K562 (cell line): ENCODE measurements around the gene HMGN1. TPM values are rescaled to one million over a fixed set of nuclear protein-coding genes. Genes with fewer than 3 reads are reported as not detected.

ENCODE experiments used
- HDAC8 ChIP-seq: fragments of 450-650 bp; IDR thresholded peaks from 2 replicates; pipeline ENCODE4 v1.6.1; 2016; ENCODE audit warnings: mild to moderate bottlenecking, missing genetic modification characterization, moderate library complexity, missing compliant biosample characterization
- HMG20A ChIP-seq: fragments of 450-650 bp; formaldehyde crosslinking; conservative IDR thresholded peaks from 2 replicates; pipeline ENCODE4 v1.4.0; 2020; ENCODE audit warnings: mild to moderate bottlenecking, mixed read lengths
- KLF1 ChIP-seq: fragments of 450-650 bp; IDR thresholded peaks from 2 replicates; pipeline ENCODE4 v1.6.1; 2016; ENCODE audit warnings: missing genetic modification characterization, missing compliant biosample characterization
- MEIS2 ChIP-seq: fragments of 450-650 bp; IDR thresholded peaks from 2 replicates; pipeline ENCODE4 v1.6.1; 2014; ENCODE audit warnings: mild to moderate bottlenecking; ENCODE audit not compliant: partially characterized antibody
- MLX ChIP-seq, 2 experiments: fragments of 450-650 bp in 1 of 2; sonication (generic) in 1 of 2; formaldehyde crosslinking; conservative IDR thresholded peaks; 2 replicates each; pipeline versions ENCODE4 v1.4.0 to v1.8.1; 2020 to 2022; ENCODE audit warnings: mild to moderate bottlenecking in 1 of 2, missing genetic modification reagents in 1 of 2
- PBX2 ChIP-seq, 2 experiments: IDR thresholded peaks in 1 of 2; conservative IDR thresholded peaks in 1 of 2; 2 replicates each; pipeline ENCODE4 v1.6.1; 2016; ENCODE audit warnings: low read depth in 2 of 2, mild to moderate bottlenecking in 1 of 2, missing compliant biosample characterization in 1 of 2, missing genetic modification characterization in 1 of 2, moderate library complexity in 1 of 2
- POLR2H ChIP-seq: IDR thresholded peaks from 2 replicates; pipeline ENCODE4 v1.6.1; 2016; ENCODE audit warnings: missing genetic modification characterization, low read depth, mild to moderate bottlenecking, control low read depth, missing compliant biosample characterization, moderate library complexity
- RAD21 ChIP-seq, 2 experiments: fragments of 250-450 bp in 1 of 2; fragments of 450-650 bp in 1 of 2; sonication (Bioruptor Pico) in 1 of 2; formaldehyde crosslinking in 1 of 2; IDR thresholded peaks in 1 of 2; conservative IDR thresholded peaks in 1 of 2; 2 replicates each; pipeline versions ENCODE4 v1.4.0 to v1.8.0; 2020 to 2022; ENCODE audit warnings: mild to moderate bottlenecking in 2 of 2, moderate library complexity in 1 of 2
- RBFOX2 ChIP-seq: fragments of 200-400 bp; formaldehyde crosslinking; IDR thresholded peaks from 2 replicates; pipeline ENCODE4 v1.6.1; 2017; ENCODE audit warnings: low read depth, mild to moderate bottlenecking, low read length, moderate library complexity
- RBM15 ChIP-seq: fragments of 200-400 bp; formaldehyde crosslinking; IDR thresholded peaks from 2 replicates; pipeline ENCODE4 v1.6.1; 2018; ENCODE audit warnings: mild to moderate bottlenecking, low read length, moderate library complexity; ENCODE audit not compliant: insufficient read depth
- RNF2 ChIP-seq: sonication (generic); IDR thresholded peaks from 2 replicates; pipeline ENCODE4 v1.6.1; 2016
- SUPT5H ChIP-seq: fragments of 450-650 bp; IDR thresholded peaks from 2 replicates; pipeline ENCODE4 v1.6.1; 2016
- TBP ChIP-seq: optimal IDR thresholded peaks from 2 replicates; pipeline ENCODE3; 2011; ENCODE audit warnings: low read depth, low read length, improper control_type of control experiment
- YY1 ChIP-seq, 3 experiments: IDR thresholded peaks; 2 replicates each; pipeline ENCODE4 v1.6.1; 2011; ENCODE audit warnings: low read length in 2 of 3, mild to moderate bottlenecking in 2 of 3, moderate library complexity in 2 of 3, borderline replicate concordance in 1 of 3, control low read depth in 1 of 3, low read depth in 1 of 3; ENCODE audit not compliant: insufficient read depth in 3 of 3, insufficient replicate concordance in 2 of 3, control insufficient read depth in 1 of 3, insufficient read length in 1 of 3; ENCODE audit errors: extremely low read depth in 1 of 3
- ZBED1 ChIP-seq: IDR thresholded peaks from 2 replicates; pipeline ENCODE4 v1.6.1; 2014
- ZNF133 ChIP-seq: fragments of 250-450 bp; sonication (Bioruptor Pico); IDR thresholded peaks from 2 replicates; pipeline ENCODE4 v1.4.0; 2020; ENCODE audit warnings: mild to moderate bottlenecking
- polyA plus RNA-seq, 8 experiments: library from polyadenylated mRNA; depleted of rRNA in 4 of 8; stranded (reverse) in 5 of 8; unstranded in 3 of 8; fragments of >200 nt; fragmentation: Nextera tagmentation in 2 of 8; fragmentation: Illumina TruSeq in 1 of 8; extraction: Ambion mirVana in 2 of 8; extraction: Trizol in 1 of 8; gene quantifications; 2 replicates each; pipeline versions ENCODE4 v1.2.1 to v1.2.3, GENCODE V29; 2011 to 2014; ENCODE audit warnings: inconsistent platforms in 1 of 8, missing spikeins in 1 of 8
- total RNA-seq, 7 experiments: library from RNA; depleted of rRNA in 6 of 7; stranded (reverse); fragments of >200 nt in 6 of 7; fragmentation: Illumina TruSeq in 2 of 7; extraction: Trizol in 2 of 7; gene quantifications; 2 replicates each; pipeline versions ENCODE4 v1.2.1 to v1.2.3, GENCODE V29; 2011 to 2021; ENCODE audit warnings: low replicate concordance in 1 of 7
- TF ChIP-seq, protein P1 (sequence below): fragments of 250-450 bp; sonication (Bioruptor Pico); IDR thresholded peaks from 2 replicates; pipeline ENCODE4 v1.4.0; 2020; ENCODE audit warnings: mild to moderate bottlenecking
- TF ChIP-seq, protein P2 (sequence below): fragments of 450-650 bp; formaldehyde crosslinking; conservative IDR thresholded peaks from 2 replicates; pipeline ENCODE4 v1.4.0; 2022; ENCODE audit warnings: mild to moderate bottlenecking, missing genetic modification characterization
- TF ChIP-seq, protein P3 (sequence below): fragments of 450-650 bp; IDR thresholded peaks from 2 replicates; pipeline ENCODE4 v1.6.1; 2016

The HMGN1 gene
- total and polyA plus RNA-seq, 9 of the 15 experiments (the other 6 are each of a cell fraction or from before 2014, with no cell fraction given) = 124 to 626 (median 498) TPM

DNA sequence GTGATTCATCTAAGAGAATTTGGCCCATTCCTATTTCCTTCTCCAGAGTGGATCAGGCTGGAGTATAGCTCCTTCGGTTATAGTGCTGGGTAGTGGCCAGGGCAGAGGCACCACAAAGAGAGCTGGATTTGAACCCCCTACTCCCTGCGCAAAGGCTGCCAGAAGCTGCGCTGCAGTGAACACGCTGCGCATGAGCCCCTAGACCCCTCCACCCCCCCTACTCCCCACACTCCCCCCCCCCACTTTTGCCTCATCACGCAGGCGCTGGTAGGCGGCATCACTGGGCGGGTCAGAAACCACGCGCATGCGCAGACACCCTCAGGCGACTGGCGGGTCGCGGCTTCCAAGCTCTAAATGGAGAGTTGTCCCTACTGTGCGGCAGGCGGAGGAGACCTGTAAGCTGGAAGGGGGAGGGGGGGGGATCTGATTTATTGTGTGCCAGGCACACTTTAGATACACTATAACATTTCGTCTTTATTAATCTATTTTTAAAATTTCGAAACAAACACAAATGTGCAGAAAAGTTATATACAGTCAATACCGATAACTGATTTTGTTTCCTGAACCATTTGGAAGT lies 38.7 kb upstream of the HMGN1 start (continued):
- TF ChIP-seq RBM15 (no peak), POLR2H (tag) (peak; percentile 69), MLX (CRISPR knock-in tag; conservative IDR thresholded peaks at IDR 0.05) (0 out of 4 replicates have a peak, but pooled peaks of 1 of the 2 experiments have one; percentile 55), HMG20A (peak; percentile 48; the same call in 1 of the 2 replicates), KLF1 (tag) (no peak), RNF2 (no peak), YY1 (IDR thresholded peaks at IDR 0.05; ENCODE audit: borderline replicate concordance in 1 of 3, control insufficient read depth in 1 of 3, extremely low read depth in 1 of 3, insufficient read depth in 3 of 3, insufficient read length in 1 of 3, insufficient replicate concordance in 2 of 3, low read depth in 1 of 3, low read length in 2 of 3) (peak in 1 of 3 experiments; percentile 21), ZBED1 (no peak), RAD21 (CRISPR knock-in tag; conservative IDR thresholded peaks at IDR 0.05 in 1 of 2, IDR thresholded peaks at IDR 0.05 in 1 of 2) (peak in 1 of 2 experiments; percentile 15; a peak in 2 of 4 replicates), SUPT5H (peak; percentile 53), TBP (peak; percentile 56), ZNF133 (CRISPR knock-in tag) (no peak), MEIS2 (peak; percentile 91), PBX2 (CRISPR knock-in tag; IDR thresholded peaks at IDR 0.05; ENCODE audit: low read depth) (no peak), PBX2 (tag; conservative IDR thresholded peaks at IDR 0.05; ENCODE audit: low read depth) (peak; percentile 19; the same call in 1 of the 2 replicates), HDAC8 (tag) (no peak), RBFOX2 (peak; percentile 63)
- TF ChIP-seq, protein P1, sequence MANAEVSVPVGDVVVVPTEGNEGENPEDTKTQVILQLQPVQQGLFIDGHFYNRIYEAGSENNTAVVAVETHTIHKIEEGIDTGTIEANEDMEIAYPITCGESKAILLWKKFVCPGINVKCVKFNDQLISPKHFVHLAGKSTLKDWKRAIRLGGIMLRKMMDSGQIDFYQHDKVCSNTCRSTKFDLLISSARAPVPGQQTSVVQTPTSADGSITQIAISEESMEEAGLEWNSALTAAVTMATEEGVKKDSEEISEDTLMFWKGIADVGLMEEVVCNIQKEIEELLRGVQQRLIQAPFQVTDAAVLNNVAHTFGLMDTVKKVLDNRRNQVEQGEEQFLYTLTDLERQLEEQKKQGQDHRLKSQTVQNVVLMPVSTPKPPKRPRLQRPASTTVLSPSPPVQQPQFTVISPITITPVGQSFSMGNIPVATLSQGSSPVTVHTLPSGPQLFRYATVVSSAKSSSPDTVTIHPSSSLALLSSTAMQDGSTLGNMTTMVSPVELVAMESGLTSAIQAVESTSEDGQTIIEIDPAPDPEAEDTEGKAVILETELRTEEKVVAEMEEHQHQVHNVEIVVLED (CRISPR knock-in tag) = 0 out of 2 replicates have a peak, but pooled peaks have one; percentile 36
- TF ChIP-seq, protein P2, sequence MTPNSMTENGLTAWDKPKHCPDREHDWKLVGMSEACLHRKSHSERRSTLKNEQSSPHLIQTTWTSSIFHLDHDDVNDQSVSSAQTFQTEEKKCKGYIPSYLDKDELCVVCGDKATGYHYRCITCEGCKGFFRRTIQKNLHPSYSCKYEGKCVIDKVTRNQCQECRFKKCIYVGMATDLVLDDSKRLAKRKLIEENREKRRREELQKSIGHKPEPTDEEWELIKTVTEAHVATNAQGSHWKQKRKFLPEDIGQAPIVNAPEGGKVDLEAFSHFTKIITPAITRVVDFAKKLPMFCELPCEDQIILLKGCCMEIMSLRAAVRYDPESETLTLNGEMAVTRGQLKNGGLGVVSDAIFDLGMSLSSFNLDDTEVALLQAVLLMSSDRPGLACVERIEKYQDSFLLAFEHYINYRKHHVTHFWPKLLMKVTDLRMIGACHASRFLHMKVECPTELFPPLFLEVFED (CRISPR knock-in tag) = 0 out of 2 replicates have a peak, but pooled peaks have one; percentile 52
- TF ChIP-seq, protein P3, sequence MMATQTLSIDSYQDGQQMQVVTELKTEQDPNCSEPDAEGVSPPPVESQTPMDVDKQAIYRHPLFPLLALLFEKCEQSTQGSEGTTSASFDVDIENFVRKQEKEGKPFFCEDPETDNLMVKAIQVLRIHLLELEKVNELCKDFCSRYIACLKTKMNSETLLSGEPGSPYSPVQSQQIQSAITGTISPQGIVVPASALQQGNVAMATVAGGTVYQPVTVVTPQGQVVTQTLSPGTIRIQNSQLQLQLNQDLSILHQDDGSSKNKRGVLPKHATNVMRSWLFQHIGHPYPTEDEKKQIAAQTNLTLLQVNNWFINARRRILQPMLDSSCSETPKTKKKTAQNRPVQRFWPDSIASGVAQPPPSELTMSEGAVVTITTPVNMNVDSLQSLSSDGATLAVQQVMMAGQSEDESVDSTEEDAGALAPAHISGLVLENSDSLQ = peak; percentile 44; the same call in 1 of the 2 replicates
